ENCODE measurements around the gene TPCN1. TPM values are rescaled to one million over a fixed set of nuclear protein-coding genes. Genes with fewer than 3 reads are reported as not detected.

Gene TPCN1
- total RNA-seq, 1 experiment from 2014 or later, result 13.5 TPM

GRCh38 chr12:113261847-113262470 is 40.7 kb downstream of the TPCN1 start:
- Histone ChIP-seq H3T11ph (ENCODE audit: low read length) (no peak overlapping the region), H3K23me2 (ENCODE audit: insufficient read length, low read depth, low read length, poor library complexity, severe bottlenecking) (no peaks in the 10 kb centered on the region), H4K91ac (ENCODE audit: insufficient read length, low read depth, low read length) (no peak overlapping the region), H4K5ac (ENCODE audit: insufficient read length, low read depth, low read length) (no peak overlapping the region), H2AK5ac (ENCODE audit: insufficient read length, low read length) (no peak overlapping the region), H3K79me2 (ENCODE audit: insufficient read depth, low read length) (no peaks in the 10 kb centered on the region), H3K9ac (ENCODE audit: extremely low read depth, insufficient read length, low read length) (no peak overlapping the region), H3K23ac (ENCODE audit: insufficient read length, low read depth, low read length) (no peak overlapping the region), H3K4me1 (ENCODE audit: insufficient read depth, low read length) (peaks cover 4% of the 10 kb centered on the region; the same call in 1 of the 2 replicates), H2BK120ac (ENCODE audit: low read depth, low read length, poor library complexity, severe bottlenecking) (no peak overlapping the region), H2BK20ac (ENCODE audit: low read depth, low read length, poor library complexity, severe bottlenecking) (no peak overlapping the region), H4K8ac (replicated peaks; ENCODE audit: insufficient read length, low read depth, low read length) (no peak overlapping the region), H2AFZ (ENCODE audit: low read length) (no peak overlapping the region), H2BK5ac (ENCODE audit: insufficient read length, low read length) (no peak overlapping the region), H3K4me2 (ENCODE audit: insufficient read depth, insufficient read length, low read length) (no peak overlapping the region), H3K27me3 (ENCODE audit: insufficient read depth, low read length) (no peaks in the 10 kb centered on the region), H3K27ac (ENCODE audit: insufficient read length, low read depth, low read length) (no peak overlapping the region), H3K56ac (ENCODE audit: insufficient read length, low read depth, low read length) (no peak overlapping the region), H3K4ac (ENCODE audit: low read depth, low read length) (no peak overlapping the region), H3K79me1 (ENCODE audit: insufficient read depth, low read depth, low read length, poor library complexity, severe bottlenecking) (no peaks in the 10 kb centered on the region), H3K14ac (ENCODE audit: insufficient read depth, low read length) (no peak overlapping the region), H3K9me3 (ENCODE audit: control insufficient read depth, low read depth, low read length) (no peaks in the 10 kb centered on the region), H4K20me1 (ENCODE audit: control insufficient read depth, insufficient read depth, insufficient read length) (no peaks in the 10 kb centered on the region), H2BK12ac (ENCODE audit: insufficient read length, low read depth, low read length) (no peak overlapping the region), H2BK15ac (ENCODE audit: low read depth, low read length) (no peak overlapping the region), H3K18ac (ENCODE audit: insufficient read length, low read depth, low read length) (no peak overlapping the region)
- Mint-ChIP-seq H3K4me1 (peaks cover 13 to 16% of the 10 kb centered on the region in 2 experiments), H3K4me3 (no peak overlapping the region), H3K36me3 (ENCODE audit: insufficient read depth in 1 of 3, low read depth in 3 of 3) (peaks cover 2 to 7% (median 5%) of the 10 kb centered on the region in 3 experiments; a peak in 3 of 7 replicates), H3K9me3 (no peaks in the 10 kb centered on the region), H3K27ac (no peak overlapping the region; a peak in 1 of 7 replicates), H3K27me3 (ENCODE audit: low read depth) (no peaks in the 10 kb centered on the region)
- WGBS (ENCODE audit: extremely low coverage, insufficient read length, low lambda C conversion rate), result no CpG with 5 or more reads among the region's 6 CpGs
- TF ChIP-seq CTCF (conservative IDR thresholded peaks at IDR 0.05), result no peak
- no peak for DNase-seq

Measured in H9 (cell line).